OCI-LY3 (cell line): ENCODE measurements around the gene PRDM12.

Experiments
- EZH2phosphoT487 ChIP-seq: fragments of 200-600 bp; shearing (Covaris generic); IDR thresholded peaks from 2 replicates; pipeline ENCODE4 v1.6.1; 2018; ENCODE audit warnings: antibody characterized with exemption, mixed run types, low read depth
- TF ChIP-seq, protein P1 (sequence below): fragments of 200-600, 300-600 bp; sonication (generic); IDR thresholded peaks from 2 replicates; pipeline ENCODE4 v1.5.1; 2014; ENCODE audit warnings: antibody characterized with exemption, low read length, low read depth

GRCh38 chr9:130729145-130729544, 64.8 kb downstream of the PRDM12 start:
- TF ChIP-seq, protein P1, sequence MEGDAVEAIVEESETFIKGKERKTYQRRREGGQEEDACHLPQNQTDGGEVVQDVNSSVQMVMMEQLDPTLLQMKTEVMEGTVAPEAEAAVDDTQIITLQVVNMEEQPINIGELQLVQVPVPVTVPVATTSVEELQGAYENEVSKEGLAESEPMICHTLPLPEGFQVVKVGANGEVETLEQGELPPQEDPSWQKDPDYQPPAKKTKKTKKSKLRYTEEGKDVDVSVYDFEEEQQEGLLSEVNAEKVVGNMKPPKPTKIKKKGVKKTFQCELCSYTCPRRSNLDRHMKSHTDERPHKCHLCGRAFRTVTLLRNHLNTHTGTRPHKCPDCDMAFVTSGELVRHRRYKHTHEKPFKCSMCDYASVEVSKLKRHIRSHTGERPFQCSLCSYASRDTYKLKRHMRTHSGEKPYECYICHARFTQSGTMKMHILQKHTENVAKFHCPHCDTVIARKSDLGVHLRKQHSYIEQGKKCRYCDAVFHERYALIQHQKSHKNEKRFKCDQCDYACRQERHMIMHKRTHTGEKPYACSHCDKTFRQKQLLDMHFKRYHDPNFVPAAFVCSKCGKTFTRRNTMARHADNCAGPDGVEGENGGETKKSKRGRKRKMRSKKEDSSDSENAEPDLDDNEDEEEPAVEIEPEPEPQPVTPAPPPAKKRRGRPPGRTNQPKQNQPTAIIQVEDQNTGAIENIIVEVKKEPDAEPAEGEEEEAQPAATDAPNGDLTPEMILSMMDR: no peak
- TF ChIP-seq EZH2phosphoT487: no peak
